ENCODE measurements around the gene SH3BGRL. TPM values are rescaled to one million over a fixed set of nuclear protein-coding genes. Genes with fewer than 3 reads are reported as not detected.

The SH3BGRL gene
- total RNA-seq, 4 donors from 2014 or later = 37.0 to 97.5 (median 68.1) TPM

GRCh38 chrX:81261576-81261975 is 59.7 kb downstream of the SH3BGRL start:
- peaks cover 0 to 24% (median 0%) of the 10 kb centered on the region in 4 donors for H3K4me1 ChIP-seq
- no peaks in the 10 kb centered on the region for H3K9me3 ChIP-seq
- no peak overlapping the region for H3K4me3 ChIP-seq
- no peak for DNase-seq
- intact Hi-C loops (cut with DNase I; ENCODE audit: low total_unique reads) (no loop called here), in situ Hi-C loops (cut with MboI; ENCODE audit: low pct_ligation_motif_present in 1 of 4, low pct_unique_long_range_greater_than_20kb in 1 of 4, low sequenced_read_pairs in 3 of 4) (no loop called here)
- H3K36me3 ChIP-seq = no peaks in the 10 kb centered on the region
- no peaks in the 10 kb centered on the region for H3K27me3 ChIP-seq
- peak overlapping the region in 1 of 4 donors; percentile 71 for H3K27ac ChIP-seq
- 28 to 47% methylated on average over 2 of the region's 2 CpGs for WGBS, 2 donors (ENCODE audit: low coverage in 1 of 2)
- TF ChIP-seq POLR2AphosphoS5 (IDR thresholded peaks at IDR 0.05) = no peak
- no peak for TF ChIP-seq CTCF (IDR thresholded peaks at IDR 0.05)
- no peak for TF ChIP-seq EP300 (IDR thresholded peaks at IDR 0.05; ENCODE audit: low read depth)
- TF ChIP-seq POLR2A (IDR thresholded peaks at IDR 0.05) = no peak

GRCh38 chrX:81263059-81263458 is 61.2 kb downstream of the SH3BGRL start:
- Histone ChIP-seq H3K4me1 (peaks cover 0 to 24% (median 0%) of the 10 kb centered on the region in 4 donors), H3K27me3 (no peaks in the 10 kb centered on the region), H3K36me3 (no peaks in the 10 kb centered on the region), H3K4me3 (no peak overlapping the region), H3K9me3 (no peaks in the 10 kb centered on the region), H3K27ac (peak overlapping the region in 3 of 4 donors; percentile 12 to 42 (median 37))
- in situ Hi-C loops (cut with MboI; ENCODE audit: low pct_ligation_motif_present in 1 of 4, low pct_unique_long_range_greater_than_20kb in 1 of 4, low sequenced_read_pairs in 3 of 4) = no loop called here
- DNase-seq = no peak
- no peak for TF ChIP-seq POLR2A (IDR thresholded peaks at IDR 0.05)
- TF ChIP-seq CTCF (IDR thresholded peaks at IDR 0.05) = no peak
- TF ChIP-seq POLR2AphosphoS5 (IDR thresholded peaks at IDR 0.05) = no peak
- no peak for TF ChIP-seq EP300 (IDR thresholded peaks at IDR 0.05; ENCODE audit: low read depth)
- intact Hi-C loops (cut with DNase I; ENCODE audit: low total_unique reads) = no loop called here
- 19% methylated on average over 2 of the region's 2 CpGs; no CpG with 5 or more reads in 1 of the 2 donors for WGBS, 2 donors (ENCODE audit: low coverage in 1 of 2)

GRCh38 chrX:81278616-81279015 is 76.7 kb downstream of the SH3BGRL start:
- intact Hi-C loops (cut with DNase I; ENCODE audit: low total_unique reads) (no loop called here), in situ Hi-C loops (cut with MboI; ENCODE audit: low pct_ligation_motif_present in 1 of 4, low pct_unique_long_range_greater_than_20kb in 1 of 4, low sequenced_read_pairs in 3 of 4) (no loop called here)
- DNase-seq = no peak
- no peaks in the 10 kb centered on the region for H3K9me3 ChIP-seq
- no peaks in the 10 kb centered on the region for H3K27me3 ChIP-seq
- no peaks in the 10 kb centered on the region for H3K4me1 ChIP-seq
- WGBS, 2 donors (ENCODE audit: low coverage in 1 of 2) = 78% methylated on average over 2 of the region's 2 CpGs; no CpG with 5 or more reads in 1 of the 2 donors
- H3K4me3 ChIP-seq = no peak overlapping the region
- no peaks in the 10 kb centered on the region for H3K36me3 ChIP-seq
- no peak overlapping the region for H3K27ac ChIP-seq
- TF ChIP-seq EP300 (IDR thresholded peaks at IDR 0.05; ENCODE audit: low read depth) (no peak), CTCF (IDR thresholded peaks at IDR 0.05) (no peak), POLR2A (IDR thresholded peaks at IDR 0.05) (no peak), POLR2AphosphoS5 (IDR thresholded peaks at IDR 0.05) (no peak)

- Histone ChIP-seq H3K27ac (no peak overlapping the region), H3K4me1 (no peaks in the 10 kb centered on the region), H3K27me3 (no peaks in the 10 kb centered on the region), H3K36me3 (no peaks in the 10 kb centered on the region), H3K4me3 (no peak overlapping the region), H3K9me3 (no peaks in the 10 kb centered on the region)
- TF ChIP-seq EP300 (IDR thresholded peaks at IDR 0.05; ENCODE audit: low read depth) (no peak), CTCF (IDR thresholded peaks at IDR 0.05) (no peak), POLR2A (IDR thresholded peaks at IDR 0.05) (no peak), POLR2AphosphoS5 (IDR thresholded peaks at IDR 0.05) (no peak)
- 61% methylated on average over 7 of the region's 8 CpGs; no CpG with 5 or more reads in 1 of the 2 donors for WGBS, 2 donors (ENCODE audit: low coverage in 1 of 2)
- in situ Hi-C loops (cut with MboI; ENCODE audit: low pct_ligation_motif_present in 1 of 4, low pct_unique_long_range_greater_than_20kb in 1 of 4, low sequenced_read_pairs in 3 of 4) = no loop called here
- intact Hi-C loops (cut with DNase I; ENCODE audit: low total_unique reads) = no loop called here
- no peak for DNase-seq
Measured at GRCh38 chrX:81280148-81280547, 78.2 kb downstream of the SH3BGRL start.

All from transverse colon (tissue), 4 donors.